ENCODE measurements around the gene MYOM3. TPM values are rescaled to one million over a fixed set of nuclear protein-coding genes. Genes with fewer than 3 reads are reported as not detected.

Gene MYOM3
- polyA plus RNA-seq, 2 donors, result 0.27 to 0.37 TPM

GRCh38 chr1:24109686-24110475 is 2.1 kb downstream of the MYOM3 start:
- Histone ChIP-seq H3K27me3 (ENCODE audit: control insufficient read depth in 1 of 2, insufficient read depth in 2 of 2, low read length in 2 of 2) (no peaks in the 10 kb centered on the region), H3K36me3 (ENCODE audit: control insufficient read depth in 2 of 2, insufficient read depth in 2 of 2, low read length in 1 of 2) (no peaks in the 10 kb centered on the region), H3K27ac (ENCODE audit: low read depth in 2 of 2, low read length in 1 of 2) (no peak overlapping the region), H3K9me3 (ENCODE audit: control insufficient read depth in 2 of 2, insufficient read depth in 1 of 2, low read depth in 1 of 2, low read length in 1 of 2) (no peaks in the 10 kb centered on the region), H3K4me1 (ENCODE audit: control insufficient read depth in 2 of 2, insufficient read depth in 2 of 2, low read length in 1 of 2) (peaks cover 4 to 28% of the 10 kb centered on the region in 2 donors), H3K4me3 (ENCODE audit: low read depth in 1 of 2, low read length in 2 of 2) (no peak overlapping the region)
- WGBS, 2 donors, result 88 to 90% methylated on average over 15 of the region's 15 CpGs

GRCh38 chr1:24109166-24109483 is 2.8 kb downstream of the MYOM3 start:
- Histone ChIP-seq H3K9me3 (ENCODE audit: control insufficient read depth in 2 of 2, insufficient read depth in 1 of 2, low read depth in 1 of 2, low read length in 1 of 2) (no peaks in the 10 kb centered on the region), H3K27ac (ENCODE audit: low read depth in 2 of 2, low read length in 1 of 2) (peak overlapping the region in 1 of 2 donors; percentile 81), H3K36me3 (ENCODE audit: control insufficient read depth in 2 of 2, insufficient read depth in 2 of 2, low read length in 1 of 2) (no peaks in the 10 kb centered on the region), H3K4me3 (ENCODE audit: low read depth in 1 of 2, low read length in 2 of 2) (no peak overlapping the region), H3K4me1 (ENCODE audit: control insufficient read depth in 2 of 2, insufficient read depth in 2 of 2, low read length in 1 of 2) (peaks cover 4 to 28% of the 10 kb centered on the region in 2 donors), H3K27me3 (ENCODE audit: control insufficient read depth in 1 of 2, insufficient read depth in 2 of 2, low read length in 2 of 2) (no peaks in the 10 kb centered on the region)
- 47 to 64% methylated on average over 1 of the region's 1 CpG for WGBS, 2 donors

- Histone ChIP-seq H3K27ac (ENCODE audit: low read depth in 2 of 2, low read length in 1 of 2) (peak overlapping the region; percentile 40 to 81), H3K4me3 (ENCODE audit: low read depth in 1 of 2, low read length in 2 of 2) (no peak overlapping the region), H3K27me3 (ENCODE audit: control insufficient read depth in 1 of 2, insufficient read depth in 2 of 2, low read length in 2 of 2) (no peaks in the 10 kb centered on the region), H3K36me3 (ENCODE audit: control insufficient read depth in 2 of 2, insufficient read depth in 2 of 2, low read length in 1 of 2) (no peaks in the 10 kb centered on the region), H3K4me1 (ENCODE audit: control insufficient read depth in 2 of 2, insufficient read depth in 2 of 2, low read length in 1 of 2) (peaks cover 4 to 28% of the 10 kb centered on the region in 2 donors), H3K9me3 (ENCODE audit: control insufficient read depth in 2 of 2, insufficient read depth in 1 of 2, low read depth in 1 of 2, low read length in 1 of 2) (no peaks in the 10 kb centered on the region)
- 66 to 71% methylated on average over 22 of the region's 22 CpGs for WGBS, 2 donors
These were observed 3.4 kb downstream of the MYOM3 start for GRCh38 chr1:24108334-24109165.

- no peaks in the 10 kb centered on the region for H3K27me3 ChIP-seq (ENCODE audit: control insufficient read depth in 1 of 2, insufficient read depth in 2 of 2, low read length in 2 of 2)
- H3K4me1 ChIP-seq (ENCODE audit: control insufficient read depth in 2 of 2, insufficient read depth in 2 of 2, low read length in 1 of 2), result peaks cover 4 to 28% of the 10 kb centered on the region in 2 donors
- no peaks in the 10 kb centered on the region for H3K9me3 ChIP-seq (ENCODE audit: control insufficient read depth in 2 of 2, insufficient read depth in 1 of 2, low read depth in 1 of 2, low read length in 1 of 2)
- 73 to 74% methylated on average over 18 of the region's 18 CpGs for WGBS, 2 donors
- no peaks in the 10 kb centered on the region for H3K36me3 ChIP-seq (ENCODE audit: control insufficient read depth in 2 of 2, insufficient read depth in 2 of 2, low read length in 1 of 2)
- no peak overlapping the region for H3K4me3 ChIP-seq (ENCODE audit: low read depth in 1 of 2, low read length in 2 of 2)
- no peak overlapping the region for H3K27ac ChIP-seq (ENCODE audit: low read depth in 2 of 2, low read length in 1 of 2)
These were observed 4.3 kb downstream of the MYOM3 start for GRCh38 chr1:24107462-24108138.

GRCh38 chr1:24105368-24106160 is 6.4 kb downstream of the MYOM3 start:
- 83 to 85% methylated on average over 19 of the region's 19 CpGs for WGBS, 2 donors
- Histone ChIP-seq H3K4me3 (ENCODE audit: low read depth in 1 of 2, low read length in 2 of 2) (no peak overlapping the region), H3K4me1 (ENCODE audit: control insufficient read depth in 2 of 2, insufficient read depth in 2 of 2, low read length in 1 of 2) (peaks cover 0 to 11% of the 10 kb centered on the region in 2 donors), H3K9me3 (ENCODE audit: control insufficient read depth in 2 of 2, insufficient read depth in 1 of 2, low read depth in 1 of 2, low read length in 1 of 2) (no peaks in the 10 kb centered on the region), H3K27ac (ENCODE audit: low read depth in 2 of 2, low read length in 1 of 2) (no peak overlapping the region), H3K36me3 (ENCODE audit: control insufficient read depth in 2 of 2, insufficient read depth in 2 of 2, low read length in 1 of 2) (no peaks in the 10 kb centered on the region), H3K27me3 (ENCODE audit: control insufficient read depth in 1 of 2, insufficient read depth in 2 of 2, low read length in 2 of 2) (no peaks in the 10 kb centered on the region)

- Histone ChIP-seq H3K27ac (ENCODE audit: low read depth in 2 of 2, low read length in 1 of 2) (no peak overlapping the region), H3K4me1 (ENCODE audit: control insufficient read depth in 2 of 2, insufficient read depth in 2 of 2, low read length in 1 of 2) (peaks cover 0 to 11% of the 10 kb centered on the region in 2 donors), H3K4me3 (ENCODE audit: low read depth in 1 of 2, low read length in 2 of 2) (no peak overlapping the region), H3K36me3 (ENCODE audit: control insufficient read depth in 2 of 2, insufficient read depth in 2 of 2, low read length in 1 of 2) (no peaks in the 10 kb centered on the region), H3K27me3 (ENCODE audit: control insufficient read depth in 1 of 2, insufficient read depth in 2 of 2, low read length in 2 of 2) (no peaks in the 10 kb centered on the region), H3K9me3 (ENCODE audit: control insufficient read depth in 2 of 2, insufficient read depth in 1 of 2, low read depth in 1 of 2, low read length in 1 of 2) (no peaks in the 10 kb centered on the region)
- 88 to 95% methylated on average over 7 of the region's 7 CpGs for WGBS, 2 donors
These were observed 7.1 kb downstream of the MYOM3 start for GRCh38 chr1:24104854-24105253.

GRCh38 chr1:24103879-24104278 is 8.1 kb downstream of the MYOM3 start:
- 93 to 94% methylated on average over 3 of the region's 3 CpGs for WGBS, 2 donors
- H3K4me1 ChIP-seq (ENCODE audit: control insufficient read depth in 2 of 2, insufficient read depth in 2 of 2, low read length in 1 of 2), result peaks cover 0 to 10% of the 10 kb centered on the region in 2 donors
- H3K27ac ChIP-seq (ENCODE audit: low read depth in 2 of 2, low read length in 1 of 2), result no peak overlapping the region
- no peaks in the 10 kb centered on the region for H3K36me3 ChIP-seq (ENCODE audit: control insufficient read depth in 2 of 2, insufficient read depth in 2 of 2, low read length in 1 of 2)
- H3K27me3 ChIP-seq (ENCODE audit: control insufficient read depth in 1 of 2, insufficient read depth in 2 of 2, low read length in 2 of 2), result no peaks in the 10 kb centered on the region
- H3K9me3 ChIP-seq (ENCODE audit: control insufficient read depth in 2 of 2, insufficient read depth in 1 of 2, low read depth in 1 of 2, low read length in 1 of 2), result no peaks in the 10 kb centered on the region
- H3K4me3 ChIP-seq (ENCODE audit: low read depth in 1 of 2, low read length in 2 of 2), result no peak overlapping the region

- Histone ChIP-seq H3K4me1 (ENCODE audit: control insufficient read depth in 2 of 2, insufficient read depth in 2 of 2, low read length in 1 of 2) (peaks cover 0 to 5% of the 10 kb centered on the region in 2 donors), H3K27me3 (ENCODE audit: control insufficient read depth in 1 of 2, insufficient read depth in 2 of 2, low read length in 2 of 2) (no peaks in the 10 kb centered on the region), H3K36me3 (ENCODE audit: control insufficient read depth in 2 of 2, insufficient read depth in 2 of 2, low read length in 1 of 2) (no peaks in the 10 kb centered on the region), H3K9me3 (ENCODE audit: control insufficient read depth in 2 of 2, insufficient read depth in 1 of 2, low read depth in 1 of 2, low read length in 1 of 2) (no peaks in the 10 kb centered on the region), H3K27ac (ENCODE audit: low read depth in 2 of 2, low read length in 1 of 2) (no peak overlapping the region), H3K4me3 (ENCODE audit: low read depth in 1 of 2, low read length in 2 of 2) (no peak overlapping the region)
- WGBS, 2 donors, result 46 to 59% methylated on average over 3 of the region's 3 CpGs
These were observed 8.5 kb downstream of the MYOM3 start for GRCh38 chr1:24103408-24103807.

GRCh38 chr1:24102961-24103360 is 9.0 kb downstream of the MYOM3 start:
- Histone ChIP-seq H3K9me3 (ENCODE audit: control insufficient read depth in 2 of 2, insufficient read depth in 1 of 2, low read depth in 1 of 2, low read length in 1 of 2) (no peaks in the 10 kb centered on the region), H3K27me3 (ENCODE audit: control insufficient read depth in 1 of 2, insufficient read depth in 2 of 2, low read length in 2 of 2) (no peaks in the 10 kb centered on the region), H3K36me3 (ENCODE audit: control insufficient read depth in 2 of 2, insufficient read depth in 2 of 2, low read length in 1 of 2) (no peaks in the 10 kb centered on the region), H3K4me1 (ENCODE audit: control insufficient read depth in 2 of 2, insufficient read depth in 2 of 2, low read length in 1 of 2) (peaks cover 0 to under 1% of the 10 kb centered on the region in 2 donors), H3K4me3 (ENCODE audit: low read depth in 1 of 2, low read length in 2 of 2) (no peak overlapping the region), H3K27ac (ENCODE audit: low read depth in 2 of 2, low read length in 1 of 2) (no peak overlapping the region)
- 43 to 58% methylated on average over 8 of the region's 8 CpGs for WGBS, 2 donors
